GM19035 (cell line): ENCODE measurements around the gene NXF2B.
"Not testable (repeated sequence)": the region's sequence is repeated elsewhere in the genome, so short reads cannot be mapped to it uniquely, and the experiment has no call there.

Experiments
- ATAC-seq: cut with Tn5 transposase; IDR thresholded peaks from one replicate; pipeline ENCODE4 v1.9.1; 2021; ENCODE audit not compliant: unreplicated experiment

NXF2B gene, protein sequence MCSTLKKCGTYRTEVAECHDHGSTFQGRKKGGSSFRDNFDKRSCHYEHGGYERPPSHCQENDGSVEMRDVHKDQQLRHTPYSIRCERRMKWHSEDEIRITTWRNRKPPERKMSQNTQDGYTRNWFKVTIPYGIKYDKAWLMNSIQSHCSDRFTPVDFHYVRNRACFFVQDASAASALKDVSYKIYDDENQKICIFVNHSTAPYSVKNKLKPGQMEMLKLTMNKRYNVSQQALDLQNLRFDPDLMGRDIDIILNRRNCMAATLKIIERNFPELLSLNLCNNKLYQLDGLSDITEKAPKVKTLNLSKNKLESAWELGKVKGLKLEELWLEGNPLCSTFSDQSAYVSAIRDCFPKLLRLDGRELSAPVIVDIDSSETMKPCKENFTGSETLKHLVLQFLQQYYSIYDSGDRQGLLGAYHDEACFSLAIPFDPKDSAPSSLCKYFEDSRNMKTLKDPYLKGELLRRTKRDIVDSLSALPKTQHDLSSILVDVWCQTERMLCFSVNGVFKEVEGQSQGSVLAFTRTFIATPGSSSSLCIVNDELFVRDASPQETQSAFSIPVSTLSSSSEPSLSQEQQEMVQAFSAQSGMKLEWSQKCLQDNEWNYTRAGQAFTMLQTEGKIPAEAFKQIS

DNA sequence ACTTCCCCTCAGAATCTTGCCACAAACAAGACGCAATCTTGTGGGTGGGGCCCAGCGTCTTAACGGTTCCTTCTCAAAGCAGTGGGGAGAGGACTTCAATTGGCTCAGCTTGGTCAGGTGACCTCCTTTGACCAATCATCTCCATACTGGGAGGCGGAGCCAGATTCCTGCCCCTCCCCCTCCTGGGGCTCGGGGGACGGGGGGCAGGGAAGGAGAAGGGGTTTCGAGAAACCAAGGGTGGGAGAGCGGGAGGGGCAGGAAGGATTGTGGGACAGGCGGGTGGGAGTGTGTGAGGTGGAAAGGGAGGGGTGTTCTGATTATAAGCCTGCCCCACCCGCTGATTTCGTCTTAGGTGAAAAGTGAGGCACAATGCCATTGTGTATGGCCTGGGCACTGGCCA, at the start of gene NXF2B:
Gene NXF2B (minus strand): TSS at position 101 of the 400 bp plus-strand sequence. CDS start 59,972 bp downstream, outside the sequence.
- not testable (repeated sequence) for ATAC-seq

DNA sequence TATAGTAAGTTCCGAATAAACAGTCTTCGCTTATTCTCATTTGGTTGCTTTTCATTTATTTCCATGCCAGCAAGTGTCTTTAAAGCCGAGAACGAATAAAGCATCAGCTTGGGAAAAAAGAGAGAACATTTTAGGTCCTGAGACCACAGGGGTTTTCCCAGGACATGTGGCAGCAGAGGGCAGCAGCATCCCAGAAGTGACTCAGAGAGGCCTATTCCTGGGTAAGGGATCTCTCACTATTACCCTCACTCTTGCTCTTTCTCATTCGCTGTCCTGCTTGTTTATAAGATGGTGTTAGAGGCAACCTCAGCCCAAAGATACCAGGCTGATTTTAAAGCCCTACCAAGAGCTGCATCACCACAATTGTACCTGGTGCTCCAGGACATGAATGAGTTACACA, 39.0 kb upstream of the NXF2B start:
- ATAC-seq = not testable (repeated sequence)

DNA sequence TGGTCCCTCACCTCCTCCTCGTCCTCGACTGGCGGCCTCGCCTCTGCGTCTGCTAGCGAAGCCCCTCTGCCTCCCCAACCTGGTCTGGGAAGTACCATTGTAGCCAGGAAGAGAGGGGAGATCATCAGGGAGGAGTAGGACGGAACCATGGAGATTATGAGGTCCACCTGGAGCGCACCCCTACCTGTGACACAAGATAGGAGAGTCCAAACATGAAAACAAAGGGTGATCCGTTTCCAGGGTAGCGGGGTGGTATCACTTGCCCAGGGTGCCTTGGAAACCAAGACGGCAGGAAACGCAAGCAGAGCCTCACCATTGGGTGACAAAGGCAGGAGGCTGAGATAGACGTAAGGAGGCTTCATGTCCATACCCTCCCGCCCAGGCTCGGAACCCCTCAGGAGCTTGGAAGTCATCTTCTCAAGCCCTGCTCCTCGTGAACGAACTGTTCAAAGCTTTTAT, 32.0 kb upstream of the NXF2B start, which contains the start of gene TCP11X2:
Gene TCP11X2 (minus strand): TSS at position 51 of the 459 bp plus-strand sequence.
- not testable (repeated sequence) for ATAC-seq

DNA sequence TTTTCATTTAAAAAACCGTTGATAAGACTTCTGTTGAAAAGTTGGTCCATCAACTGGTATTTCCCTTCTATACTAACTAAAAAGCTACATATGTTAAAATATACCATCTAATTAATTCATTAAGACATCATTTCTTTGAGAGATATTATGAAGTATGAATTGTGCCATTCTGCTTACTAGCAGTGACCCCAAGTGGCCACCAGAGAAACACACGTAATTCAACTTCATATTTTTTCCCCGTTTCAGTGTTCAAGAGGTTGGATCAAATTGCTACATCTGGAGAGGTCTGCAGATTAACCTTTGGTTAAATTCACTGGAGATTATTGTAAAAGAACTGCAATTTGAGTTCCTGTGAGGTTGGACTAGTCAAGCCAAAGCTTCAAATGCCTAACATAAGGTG, 30.4 kb upstream of the NXF2B start:
- not testable (repeated sequence) for ATAC-seq

DNA sequence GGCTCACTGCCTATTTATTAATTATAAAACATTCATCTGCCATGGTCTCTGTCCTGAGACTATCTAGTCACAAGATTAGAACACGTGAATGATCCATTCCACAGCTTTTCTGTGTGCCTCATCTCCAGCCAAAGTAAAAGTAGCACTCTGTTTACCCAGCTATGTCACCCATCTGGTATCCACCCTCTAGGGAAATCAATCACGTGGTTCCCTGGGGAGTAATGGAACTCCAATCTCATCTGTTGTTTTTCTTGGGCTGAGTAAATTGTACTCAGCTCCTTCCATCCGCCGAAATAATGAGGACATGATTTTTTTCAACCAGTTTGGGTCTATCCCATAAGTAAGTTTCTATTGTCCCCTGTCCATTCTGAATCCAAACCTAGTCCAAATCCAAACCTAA, 18.8 kb upstream of the NXF2B start:
- ATAC-seq = not testable (repeated sequence)

DNA sequence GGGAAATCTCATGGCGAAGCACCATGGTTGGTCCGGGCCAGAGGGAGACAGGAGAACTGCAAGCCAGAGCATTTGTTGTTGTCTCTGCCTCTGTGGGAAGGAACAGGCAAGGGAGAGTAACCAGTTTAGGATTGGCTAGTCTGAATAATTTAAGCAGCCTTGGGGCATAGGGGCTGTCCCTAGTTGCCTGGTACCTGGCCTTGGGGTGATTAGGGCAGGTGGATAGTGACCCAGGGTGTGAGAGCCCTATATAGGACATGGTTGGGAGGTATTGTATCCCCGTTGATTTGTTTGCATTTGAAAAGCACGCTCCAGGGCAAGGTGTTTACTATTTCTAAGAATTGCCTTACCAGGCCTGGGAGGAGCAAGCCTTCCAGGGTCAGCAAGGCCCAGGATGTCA, 25.3 kb downstream of the NXF2B start:
- ATAC-seq = not testable (repeated sequence)

DNA sequence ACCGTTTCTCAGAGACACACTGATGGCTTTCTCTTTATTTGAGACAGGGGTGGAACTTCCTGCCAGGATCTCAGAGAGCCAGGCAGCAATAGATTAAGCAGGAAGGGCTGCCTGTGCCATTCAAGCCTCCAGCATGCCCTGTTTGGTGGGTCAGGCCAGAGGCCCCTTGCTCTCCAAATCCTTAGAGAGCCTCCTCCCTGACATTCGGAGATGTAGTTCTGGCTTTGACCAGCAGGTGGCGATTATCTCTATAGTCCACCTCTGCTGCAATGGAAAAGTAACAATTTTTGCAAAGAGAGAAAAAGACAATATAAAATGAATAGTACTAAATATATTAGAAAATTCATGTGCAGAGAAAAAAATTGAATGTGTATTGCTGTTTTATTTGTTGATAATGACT, 93.9 kb downstream of the NXF2B start:
- ATAC-seq = no peak

DNA sequence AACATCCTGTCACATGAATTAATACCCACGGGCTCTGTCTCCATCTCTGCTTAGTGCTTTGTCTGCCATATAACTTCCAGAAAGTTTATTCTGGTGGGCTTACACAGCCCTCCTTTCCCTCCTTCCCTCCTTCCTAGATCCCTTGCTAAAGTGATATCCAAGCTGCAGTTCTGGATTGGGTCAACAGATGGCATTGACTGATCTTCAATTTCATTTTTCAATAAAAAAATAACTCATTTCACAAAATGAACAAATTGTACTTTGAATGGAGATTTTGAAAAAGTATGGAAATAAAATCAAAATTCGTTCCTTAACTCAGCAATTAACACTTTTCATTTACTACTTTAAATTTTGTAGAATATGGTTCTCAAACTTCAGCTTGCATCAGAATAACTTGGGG, 97.9 kb downstream of the NXF2B start:
- no peak for ATAC-seq

DNA sequence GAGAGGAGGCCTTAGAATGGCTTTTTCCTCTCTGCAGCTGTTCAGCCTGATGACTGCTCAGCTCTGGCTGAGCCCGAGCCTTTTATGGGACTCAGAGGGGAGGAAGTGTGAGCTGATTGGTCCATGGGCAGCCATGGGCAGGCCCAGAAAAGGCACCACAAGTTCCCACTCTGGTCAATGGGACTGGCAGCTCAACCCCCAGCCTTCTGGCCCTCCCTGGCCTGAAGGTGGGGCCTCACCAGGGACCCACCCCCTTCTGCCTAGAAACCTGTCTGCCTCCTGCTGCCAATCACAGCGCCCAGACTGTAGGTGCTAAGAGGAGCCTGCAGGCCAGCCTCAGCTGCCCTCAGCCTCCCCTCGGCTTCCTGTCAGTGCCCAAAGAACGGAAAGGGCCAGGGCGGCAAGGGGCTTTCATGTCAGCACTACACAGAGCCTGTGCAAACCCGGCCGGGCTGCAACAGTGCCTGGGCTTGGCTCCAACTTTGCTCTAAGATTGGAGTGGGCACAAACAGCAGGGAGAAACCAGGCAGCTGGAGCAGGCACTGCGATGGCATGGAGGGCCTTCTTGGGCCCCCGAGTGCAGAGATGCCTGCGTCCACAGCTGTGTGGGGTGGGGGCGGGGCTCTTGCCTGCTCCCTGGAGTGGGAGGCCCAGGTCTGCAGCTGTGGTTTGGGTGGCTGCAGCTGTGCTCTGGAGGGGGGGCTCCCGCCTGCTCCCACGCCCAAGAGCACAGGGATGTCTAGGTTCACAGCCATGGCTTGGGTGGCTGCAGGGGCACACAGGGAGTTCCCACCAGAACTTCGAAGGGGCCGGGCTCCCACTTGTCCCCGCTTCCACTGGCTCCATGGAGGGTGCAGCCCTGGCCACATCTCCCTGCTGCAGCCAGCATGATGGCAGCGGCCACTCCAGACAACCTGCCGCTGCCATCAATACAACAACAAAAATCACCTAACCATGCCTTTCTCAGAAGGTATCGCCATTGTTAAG, 100.2 kb downstream of the NXF2B start:
- no peak for ATAC-seq

DNA sequence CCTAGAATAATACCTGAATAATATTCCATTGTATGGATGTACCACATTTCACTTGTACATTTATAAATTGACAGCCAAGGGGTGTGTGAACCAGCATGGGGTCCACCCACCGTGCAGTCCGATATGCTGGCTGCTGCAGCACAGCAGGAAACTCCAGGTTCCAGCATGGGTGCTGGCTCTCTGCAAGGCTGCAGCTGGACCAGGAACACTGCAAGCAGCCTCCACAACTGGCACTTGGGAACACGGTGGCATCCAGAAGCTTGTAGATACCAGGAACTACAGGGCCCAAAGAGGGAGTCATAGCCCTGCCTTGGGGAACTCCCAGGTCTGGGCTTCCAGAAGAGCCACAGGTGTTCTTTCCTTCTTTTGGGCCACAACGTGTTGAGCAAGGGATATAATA, 101.6 kb downstream of the NXF2B start:
- ATAC-seq = no peak
